Dedifferentiated amniotic fluid mesenchymal stem cell (primary cell): Measurements from ENCODE around the gene SLC39A12.

ENCODE experiments used
- DNase-seq: peaks from one replicate; pipeline ENCODE4 v3.0.0-alpha.2; 2016; ENCODE audit errors: extremely low spot score

Gene SLC39A12

DNA sequence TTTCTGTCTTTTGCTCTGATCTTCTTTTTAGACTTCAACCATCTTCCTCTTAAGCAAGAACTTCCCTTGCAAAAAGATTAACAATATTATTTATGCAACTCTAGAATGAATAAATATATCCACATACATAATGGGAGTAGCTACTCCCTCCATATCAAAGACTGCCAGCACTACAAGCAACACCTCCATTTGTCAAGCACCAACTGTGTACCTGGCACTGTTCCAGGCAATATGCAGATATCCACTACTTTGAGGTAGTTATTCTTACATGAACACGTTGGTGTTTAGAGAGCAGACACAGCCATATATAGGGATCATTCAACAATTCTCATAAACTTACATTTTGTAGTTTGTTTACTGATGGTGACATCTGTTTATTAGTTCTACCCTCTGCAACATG lies 104.9 kb downstream of the SLC39A12 start:
- no peak for DNase-seq

DNA sequence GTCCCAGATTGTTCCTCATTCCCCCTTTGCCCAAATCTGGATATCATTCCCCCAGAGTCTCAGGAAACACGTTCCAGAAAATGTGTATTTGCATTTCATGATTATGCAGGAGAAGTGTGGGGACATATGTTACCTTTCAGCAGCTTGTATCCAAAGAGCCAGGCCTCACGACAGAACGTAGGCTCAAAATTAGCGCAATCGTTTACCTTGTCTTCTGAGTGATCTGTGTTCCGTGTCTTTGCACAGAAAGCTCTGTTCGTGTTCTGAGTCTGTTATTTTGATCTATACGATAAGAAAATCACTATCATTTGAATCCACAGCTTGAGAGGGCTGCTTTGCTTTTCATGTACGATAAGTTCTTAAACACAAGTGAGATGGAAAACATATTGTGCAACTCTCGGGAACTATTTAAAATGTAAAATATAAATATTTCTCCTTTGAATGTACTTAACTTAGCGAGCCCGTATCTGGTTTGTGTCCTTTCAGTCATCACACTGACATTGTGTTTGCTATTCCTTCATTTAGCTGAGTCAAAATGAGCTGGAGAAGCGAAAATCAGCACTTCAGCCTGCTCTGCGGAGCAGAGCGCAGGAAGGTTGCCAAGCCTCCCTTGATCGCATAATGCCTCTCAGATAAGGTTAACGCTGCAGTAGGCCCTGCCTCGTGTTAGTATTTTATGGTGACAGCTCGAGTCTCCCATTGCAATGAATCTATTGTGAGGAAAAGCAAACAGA lies 108.3 kb downstream of the SLC39A12 start:
- DNase-seq = no peak

DNA sequence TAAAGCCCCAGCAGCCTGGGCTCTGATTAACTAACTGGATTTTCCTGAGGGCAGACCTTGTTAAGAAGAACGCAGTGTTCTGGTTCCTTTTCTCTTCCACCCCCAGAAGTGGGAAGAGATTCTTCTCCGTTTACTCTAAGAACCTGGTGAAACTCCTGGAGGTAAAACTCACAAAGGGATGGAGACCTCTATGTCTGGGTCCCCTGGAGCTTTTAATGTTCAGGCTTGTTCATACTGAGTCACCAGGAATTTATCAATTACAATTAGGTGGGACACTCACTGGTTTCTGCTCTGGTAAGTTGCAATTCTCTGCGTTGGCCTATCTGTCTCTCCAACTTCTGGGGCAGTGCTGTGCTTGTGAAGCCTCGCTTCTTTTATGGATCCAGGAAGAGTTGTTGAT lies 115.2 kb downstream of the SLC39A12 start:
- no peak for DNase-seq

DNA sequence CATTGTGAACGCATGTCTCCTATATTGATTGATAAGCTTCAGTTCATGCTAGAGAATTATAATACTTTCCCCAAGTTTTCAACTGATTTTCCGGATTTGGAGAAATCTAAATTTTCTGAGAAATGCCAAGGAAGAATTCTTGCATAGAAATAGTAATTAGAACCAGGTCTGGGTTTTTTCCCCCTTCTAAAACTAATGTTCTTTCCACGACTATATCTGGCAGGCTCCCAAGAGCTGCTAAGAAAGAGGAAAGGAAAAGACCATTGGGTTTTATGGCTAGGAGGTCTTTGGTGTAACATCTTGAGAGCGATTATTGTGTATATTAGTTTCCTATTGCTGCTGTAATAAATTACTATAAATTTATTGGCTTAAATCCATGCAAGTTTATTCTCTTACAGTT lies 116.7 kb downstream of the SLC39A12 start:
- DNase-seq = no peak

DNA sequence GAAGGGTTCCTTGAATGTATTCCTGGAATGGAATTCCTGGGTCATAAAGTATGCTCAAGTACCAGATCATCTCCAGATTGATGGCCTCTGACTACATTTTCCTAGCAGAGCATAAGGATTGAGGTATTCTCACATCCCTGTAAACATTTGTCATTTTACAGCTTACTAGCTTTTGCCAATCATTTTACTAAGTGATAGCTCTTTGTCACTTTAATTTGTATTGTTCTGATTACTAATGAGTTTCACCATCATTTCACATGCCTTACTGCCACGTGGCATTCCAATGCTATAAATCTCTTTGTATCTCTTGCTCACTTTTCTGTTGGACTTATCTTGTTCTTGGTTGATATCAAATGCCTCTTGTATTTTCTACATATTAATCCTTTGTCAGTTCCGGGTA lies 119.9 kb downstream of the SLC39A12 start:
- DNase-seq = no peak

DNA sequence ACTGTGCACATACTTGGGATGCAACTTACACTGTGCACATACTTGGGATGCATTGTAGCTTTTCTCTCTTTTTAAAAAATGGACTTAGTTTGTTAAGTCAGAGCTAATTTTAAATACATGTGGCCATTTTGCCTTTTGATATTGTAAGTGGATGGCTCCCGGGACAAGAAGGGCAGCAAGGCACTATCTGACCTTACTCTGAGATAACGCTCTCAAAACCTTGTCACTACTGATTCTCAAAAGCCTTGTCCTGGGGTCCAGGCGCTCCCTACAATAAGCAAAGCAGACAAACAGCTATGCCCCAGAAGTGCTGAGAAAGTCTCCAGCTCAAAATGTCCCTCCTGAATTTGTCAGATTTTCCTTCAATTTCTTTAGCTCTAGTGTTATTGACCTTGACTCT lies 121.6 kb downstream of the SLC39A12 start:
- DNase-seq = no peak

DNA sequence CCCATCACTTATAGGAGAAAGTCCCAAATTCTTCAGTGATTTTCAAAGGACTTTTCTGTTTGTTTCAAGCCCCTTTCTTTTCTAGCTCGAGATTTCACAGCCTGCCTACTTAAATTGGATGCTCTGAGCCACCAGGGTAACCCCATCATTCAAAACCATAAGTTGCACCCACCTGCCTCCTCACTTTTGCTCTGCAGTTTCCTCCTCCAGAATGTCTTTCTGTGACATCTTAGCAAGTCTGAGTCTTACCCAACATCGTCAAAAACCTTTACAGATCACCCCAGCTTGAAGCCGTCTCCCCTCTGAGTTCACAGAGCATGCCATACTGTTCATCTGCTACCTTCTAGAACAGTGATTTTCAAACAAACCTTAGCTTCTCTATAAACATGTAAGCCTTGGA lies 124.2 kb downstream of the SLC39A12 start:
- no peak for DNase-seq

DNA sequence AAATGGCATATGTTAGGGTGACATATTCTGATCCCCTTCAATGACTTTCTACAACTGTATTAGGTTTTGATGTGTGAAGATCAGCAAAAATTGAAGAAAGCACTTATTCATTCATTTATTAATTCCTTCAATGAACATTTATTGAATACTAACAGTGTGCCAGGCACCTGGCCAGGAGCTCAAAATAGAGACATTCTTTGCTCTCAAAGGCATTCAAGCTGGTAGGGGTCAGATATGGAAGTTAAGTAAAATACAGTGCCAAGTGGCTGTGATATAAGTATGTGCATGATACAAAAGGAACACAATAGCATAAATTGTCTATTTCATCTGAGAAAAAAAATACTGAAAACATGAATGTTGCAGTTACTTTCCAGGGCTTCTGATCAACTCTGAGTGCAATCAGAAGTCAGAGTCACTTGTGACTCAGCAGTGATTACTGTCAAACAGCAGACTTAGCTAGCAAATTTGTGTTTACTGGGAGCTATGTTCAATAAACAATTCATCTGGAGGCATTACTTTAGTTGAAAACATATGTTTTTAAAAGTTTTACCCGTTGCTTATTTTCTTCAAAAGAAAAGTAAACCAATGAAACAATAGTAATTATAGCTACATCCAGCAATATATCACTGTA lies 128.1 kb downstream of the SLC39A12 start:
- peak; percentile 54 for DNase-seq

DNA sequence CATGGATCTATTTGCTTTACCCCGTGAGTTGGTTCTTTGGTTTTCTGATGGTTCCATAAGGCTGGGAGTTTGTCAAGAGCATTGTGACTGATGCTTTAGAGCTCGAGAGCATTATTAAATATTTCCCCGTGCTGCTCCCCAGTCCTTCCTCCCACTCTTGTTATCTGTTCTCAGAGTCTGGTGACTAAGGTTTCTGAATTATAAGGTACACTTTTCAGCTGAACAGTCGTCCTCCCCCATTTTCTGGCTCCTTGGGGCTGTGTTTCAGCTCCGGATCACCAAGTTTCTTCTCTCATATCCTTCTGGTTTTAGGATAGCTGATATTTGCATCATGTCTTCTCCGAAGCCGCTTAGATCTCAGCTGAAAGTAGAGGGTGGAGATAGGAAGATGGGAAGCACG lies 130.7 kb downstream of the SLC39A12 start:
- no peak for DNase-seq

DNA sequence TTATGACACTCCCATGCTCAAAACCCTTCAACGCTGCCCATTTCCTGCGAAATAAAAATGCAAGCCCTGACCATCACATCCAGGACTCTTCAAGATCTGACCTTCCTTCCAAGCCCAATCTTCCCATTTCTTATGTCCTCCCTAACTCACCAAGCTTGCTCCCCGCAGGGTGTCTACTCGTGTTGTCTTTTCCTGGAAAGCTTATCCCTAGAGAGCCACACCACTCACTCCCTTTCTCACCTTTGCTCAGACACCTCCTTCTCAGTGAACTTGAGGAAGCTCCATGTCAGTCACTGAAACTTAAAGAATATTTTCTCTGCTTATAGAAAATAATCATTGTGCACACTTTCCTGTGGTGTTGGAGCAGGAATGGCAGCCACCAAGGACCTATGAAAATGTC lies 134.1 kb downstream of the SLC39A12 start:
- DNase-seq = no peak

DNA sequence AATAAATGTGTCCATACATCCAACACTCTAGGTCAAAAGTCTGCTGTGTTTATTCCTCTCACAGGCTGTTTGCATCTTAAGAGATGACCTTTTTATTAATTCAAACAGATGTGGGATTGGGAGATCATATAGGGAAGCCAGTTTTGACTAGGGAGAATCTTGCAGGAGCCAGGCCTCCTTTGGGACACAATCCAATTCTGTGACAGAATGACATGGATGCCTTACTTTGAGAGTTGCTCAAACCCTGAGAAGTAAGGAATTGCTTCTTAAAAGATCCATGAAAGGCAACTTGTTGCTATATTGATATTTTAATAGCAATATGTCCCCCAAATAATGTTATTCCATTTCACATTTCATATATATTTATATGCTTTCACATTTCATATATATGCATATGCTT lies 135.0 kb downstream of the SLC39A12 start:
- DNase-seq = no peak

DNA sequence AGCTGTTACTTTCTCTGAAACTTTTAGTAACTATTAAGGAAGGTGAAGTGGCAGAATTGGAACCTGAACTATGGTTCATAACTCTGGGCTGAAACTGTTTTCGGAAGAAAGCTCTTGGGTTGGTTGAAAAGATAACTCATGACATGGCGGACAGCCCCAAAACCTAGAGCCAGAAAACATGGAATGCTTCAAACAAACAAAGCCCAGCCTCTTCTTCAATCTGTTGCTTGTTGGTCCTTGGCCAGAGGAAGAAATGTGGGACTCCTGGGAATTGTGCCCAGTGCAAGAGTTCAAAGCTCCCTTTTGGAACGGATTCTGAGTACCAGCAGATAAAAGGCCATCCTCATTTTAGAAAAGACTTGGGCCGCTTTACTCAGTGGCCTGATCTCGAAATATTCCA lies 135.6 kb downstream of the SLC39A12 start:
- DNase-seq = no peak
